Measurements from ENCODE around the gene U2AF2. TPM values are rescaled to one million over a fixed set of nuclear protein-coding genes. Genes with fewer than 3 reads are reported as not detected.

Gene U2AF2
- total RNA-seq, 1 experiment from 2014 or later: 289 TPM

- Histone ChIP-seq H3K27me3 (ENCODE audit: control insufficient read depth, insufficient read depth, low read length) (no peaks in the 10 kb centered on the region), H3K36me3 (replicated peaks; ENCODE audit: control insufficient read depth, insufficient read depth, low read length) (peaks cover 8% of the 10 kb centered on the region), H3K4me3 (ENCODE audit: insufficient read depth, low read depth, low read length) (no peak overlapping the region)
- no peak for DNase-seq
These were observed 22.8 kb downstream of the U2AF2 start for GRCh38 chr19:55677572-55678028.

GRCh38 chr19:55678121-55678671 is 23.4 kb downstream of the U2AF2 start:
- Histone ChIP-seq H3K4me3 (ENCODE audit: insufficient read depth, low read depth, low read length) (no peak overlapping the region), H3K27me3 (ENCODE audit: control insufficient read depth, insufficient read depth, low read length) (no peaks in the 10 kb centered on the region)

DNA sequence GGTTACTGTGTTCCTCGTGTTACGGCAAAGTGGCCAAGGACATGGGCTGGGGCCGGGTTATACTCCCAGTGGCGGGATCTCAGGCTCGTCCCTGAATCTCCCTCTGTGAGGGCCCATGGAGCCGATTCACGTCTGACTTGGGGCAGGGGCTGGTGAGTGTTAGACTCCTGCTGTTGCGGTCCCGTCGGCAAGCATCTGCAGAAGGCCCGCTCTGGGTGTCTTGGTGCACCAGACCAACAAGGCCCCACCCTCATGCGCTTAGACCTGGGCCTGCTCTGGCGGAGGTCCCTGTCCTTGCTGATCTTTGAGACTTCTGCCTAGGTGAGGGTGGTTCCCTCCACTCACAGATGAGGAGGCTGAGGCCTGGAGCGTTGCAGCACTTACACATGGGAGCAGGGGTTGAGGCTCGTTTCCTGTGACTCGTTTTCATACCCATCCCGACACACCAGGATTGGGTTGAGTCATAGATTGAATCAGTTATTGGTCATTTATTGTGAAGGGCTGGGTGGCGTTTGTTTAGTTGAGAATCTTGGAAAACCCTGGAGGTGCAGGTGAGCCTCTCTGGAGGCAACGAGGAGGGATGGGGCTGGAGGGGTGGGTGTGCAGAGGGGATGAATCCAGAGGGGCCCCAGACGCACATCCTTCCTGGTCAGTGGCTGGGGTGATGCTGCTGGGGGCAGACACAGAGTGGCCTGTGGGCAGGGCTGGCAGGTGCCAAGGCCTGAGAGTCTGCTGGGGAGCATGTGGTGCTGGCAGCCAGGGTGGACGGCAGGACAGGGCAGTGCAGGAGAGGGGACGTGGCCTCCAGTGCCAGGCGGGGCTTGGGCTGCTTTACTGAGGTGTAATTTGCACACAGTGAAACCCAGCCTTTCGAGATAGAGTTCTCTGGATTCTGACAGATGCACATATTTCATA is 24.8 kb downstream of the U2AF2 start:
- no peak overlapping the region for H3K4me3 ChIP-seq (ENCODE audit: insufficient read depth, low read depth, low read length)
- peaks cover 8% of the 10 kb centered on the region for H3K36me3 ChIP-seq (replicated peaks; ENCODE audit: control insufficient read depth, insufficient read depth, low read length)
- H3K27me3 ChIP-seq (ENCODE audit: control insufficient read depth, insufficient read depth, low read length): no peaks in the 10 kb centered on the region
- DNase-seq: no peak

More at GRCh38 chr19:55678121-55678671, 23.4 kb downstream of the U2AF2 start:
- DNase-seq: no peak
- H3K36me3 ChIP-seq (replicated peaks; ENCODE audit: control insufficient read depth, insufficient read depth, low read length): peaks cover 8% of the 10 kb centered on the region

DNA sequence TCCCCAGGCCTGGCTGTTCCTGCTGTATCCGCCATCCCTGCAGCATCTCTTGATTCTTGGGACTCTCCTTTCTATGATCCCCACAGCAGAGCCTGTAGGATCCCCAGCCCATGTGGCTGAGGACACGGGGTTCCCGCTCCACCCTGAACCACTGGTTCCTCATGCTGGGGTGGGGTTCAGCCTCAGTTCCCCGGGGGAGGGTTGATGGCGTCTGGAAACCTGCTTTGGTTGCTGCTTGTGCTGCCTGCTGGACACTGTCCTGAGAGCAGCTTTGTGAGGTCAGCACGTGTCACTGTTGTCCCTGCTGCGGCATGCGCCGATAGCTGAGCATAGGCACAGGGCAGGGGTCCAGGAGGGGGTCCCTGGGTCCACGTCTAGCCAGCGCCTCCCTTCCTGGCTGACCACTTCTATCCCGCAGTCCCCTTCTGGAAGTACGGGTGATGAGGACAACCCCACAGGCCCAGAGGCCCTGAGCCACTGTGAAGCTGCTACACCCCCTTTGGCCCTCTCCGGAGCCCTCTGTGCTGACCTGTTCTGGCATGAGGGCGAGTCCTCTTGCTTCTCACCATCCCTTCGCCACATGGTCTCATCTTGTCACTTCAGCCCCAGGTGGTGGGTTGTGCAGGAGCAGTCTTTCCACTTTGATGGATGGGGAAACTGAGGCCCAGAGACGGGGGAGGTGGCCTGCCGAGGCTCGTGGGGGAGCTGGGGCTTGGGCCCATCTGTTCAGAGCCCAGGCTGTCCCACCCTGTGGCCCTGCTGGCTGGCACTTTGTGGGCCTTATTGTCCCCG is 25.7 kb downstream of the U2AF2 start:
- Histone ChIP-seq H3K27me3 (ENCODE audit: control insufficient read depth, insufficient read depth, low read length) (no peaks in the 10 kb centered on the region), H3K36me3 (replicated peaks; ENCODE audit: control insufficient read depth, insufficient read depth, low read length) (peaks cover 8% of the 10 kb centered on the region), H3K4me3 (ENCODE audit: insufficient read depth, low read depth, low read length) (no peak overlapping the region)
- DNase-seq: no peak

- Histone ChIP-seq H3K36me3 (replicated peaks; ENCODE audit: control insufficient read depth, insufficient read depth, low read length) (peaks cover 8% of the 10 kb centered on the region), H3K27me3 (ENCODE audit: control insufficient read depth, insufficient read depth, low read length) (no peaks in the 10 kb centered on the region), H3K4me3 (ENCODE audit: insufficient read depth, low read depth, low read length) (no peak overlapping the region)
- DNase-seq: no peak
These were observed 26.6 kb downstream of the U2AF2 start for GRCh38 chr19:55681131-55682092.

GRCh38 chr19:55683449-55684261 is 28.8 kb downstream of the U2AF2 start:
- H3K27me3 ChIP-seq (ENCODE audit: control insufficient read depth, insufficient read depth, low read length): no peaks in the 10 kb centered on the region
- peaks cover 6% of the 10 kb centered on the region for H3K36me3 ChIP-seq (replicated peaks; ENCODE audit: control insufficient read depth, insufficient read depth, low read length)
- DNase-seq: no peak
- no peak overlapping the region for H3K4me3 ChIP-seq (ENCODE audit: insufficient read depth, low read depth, low read length)

- H3K36me3 ChIP-seq (replicated peaks; ENCODE audit: control insufficient read depth, insufficient read depth, low read length): peaks cover 2% of the 10 kb centered on the region
- DNase-seq: no peak
- no peaks in the 10 kb centered on the region for H3K27me3 ChIP-seq (ENCODE audit: control insufficient read depth, insufficient read depth, low read length)
- H3K4me3 ChIP-seq (ENCODE audit: insufficient read depth, low read depth, low read length): no peak overlapping the region
These were observed 30.3 kb downstream of the U2AF2 start for GRCh38 chr19:55684946-55685681.

DNA sequence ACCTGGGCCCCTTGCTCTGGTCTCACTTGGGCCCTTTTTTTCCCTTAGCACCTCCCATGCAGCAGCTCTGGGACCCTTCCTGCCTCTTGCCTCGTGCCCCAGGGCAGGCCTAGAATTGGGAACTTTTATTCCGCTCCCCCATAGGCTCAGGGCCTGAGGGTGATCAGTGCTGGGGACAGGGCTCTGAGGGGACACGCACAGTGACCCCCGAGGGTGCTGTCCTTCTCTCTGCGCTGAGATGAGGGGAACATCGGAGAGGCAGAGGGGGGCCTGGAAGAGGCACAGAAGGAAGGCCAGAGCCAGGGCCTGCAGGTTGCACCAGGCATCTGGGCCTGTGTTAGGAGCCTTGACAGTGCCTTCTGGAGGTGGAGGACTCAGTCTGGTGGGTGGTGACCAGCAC is 30.9 kb downstream of the U2AF2 start:
- H3K27me3 ChIP-seq (ENCODE audit: control insufficient read depth, insufficient read depth, low read length): no peaks in the 10 kb centered on the region
- DNase-seq: no peak
- H3K4me3 ChIP-seq (ENCODE audit: insufficient read depth, low read depth, low read length): no peak overlapping the region
- peaks cover 3% of the 10 kb centered on the region for H3K36me3 ChIP-seq (replicated peaks; ENCODE audit: control insufficient read depth, insufficient read depth, low read length)

DNA sequence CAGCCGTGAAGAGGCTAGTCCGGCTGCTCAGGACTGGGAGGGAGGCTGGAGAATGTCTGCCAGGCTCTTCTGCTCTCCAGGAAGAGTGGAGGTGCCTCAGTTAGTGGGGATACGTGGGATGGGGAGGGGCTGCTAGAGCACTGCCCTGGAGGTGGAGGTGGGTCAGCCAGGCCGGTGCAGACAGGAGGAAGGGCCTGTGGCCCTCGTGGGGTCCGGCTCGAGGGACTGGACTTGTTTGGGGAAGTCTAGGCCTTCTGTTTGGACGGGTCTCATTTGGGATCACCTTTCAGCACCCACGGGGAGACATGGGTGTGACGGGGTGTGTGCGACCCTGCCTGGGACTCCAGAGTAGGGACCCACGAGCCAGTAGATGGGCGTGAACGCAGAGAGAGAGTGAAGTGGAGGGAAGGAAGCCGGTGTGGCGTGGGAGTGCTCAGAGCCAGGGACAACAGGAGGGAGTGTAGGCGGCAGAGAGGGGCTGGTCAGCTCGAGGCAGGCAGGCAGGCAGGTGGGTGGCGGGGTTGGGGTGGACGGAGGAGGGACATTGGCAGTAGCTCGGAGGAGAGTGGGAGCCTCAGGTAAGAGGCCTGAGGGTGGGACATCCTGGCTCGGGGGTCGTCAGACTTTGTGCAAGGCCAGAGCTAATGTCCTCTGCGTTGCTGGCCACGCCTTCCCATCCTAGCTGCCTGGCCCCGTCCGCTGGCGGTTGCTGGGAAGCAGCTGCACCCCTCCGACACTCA is 31.6 kb downstream of the U2AF2 start:
- no peak for DNase-seq
- Histone ChIP-seq H3K27me3 (ENCODE audit: control insufficient read depth, insufficient read depth, low read length) (no peaks in the 10 kb centered on the region), H3K4me3 (ENCODE audit: insufficient read depth, low read depth, low read length) (no peak overlapping the region), H3K36me3 (replicated peaks; ENCODE audit: control insufficient read depth, insufficient read depth, low read length) (peaks cover 3% of the 10 kb centered on the region)

DNA sequence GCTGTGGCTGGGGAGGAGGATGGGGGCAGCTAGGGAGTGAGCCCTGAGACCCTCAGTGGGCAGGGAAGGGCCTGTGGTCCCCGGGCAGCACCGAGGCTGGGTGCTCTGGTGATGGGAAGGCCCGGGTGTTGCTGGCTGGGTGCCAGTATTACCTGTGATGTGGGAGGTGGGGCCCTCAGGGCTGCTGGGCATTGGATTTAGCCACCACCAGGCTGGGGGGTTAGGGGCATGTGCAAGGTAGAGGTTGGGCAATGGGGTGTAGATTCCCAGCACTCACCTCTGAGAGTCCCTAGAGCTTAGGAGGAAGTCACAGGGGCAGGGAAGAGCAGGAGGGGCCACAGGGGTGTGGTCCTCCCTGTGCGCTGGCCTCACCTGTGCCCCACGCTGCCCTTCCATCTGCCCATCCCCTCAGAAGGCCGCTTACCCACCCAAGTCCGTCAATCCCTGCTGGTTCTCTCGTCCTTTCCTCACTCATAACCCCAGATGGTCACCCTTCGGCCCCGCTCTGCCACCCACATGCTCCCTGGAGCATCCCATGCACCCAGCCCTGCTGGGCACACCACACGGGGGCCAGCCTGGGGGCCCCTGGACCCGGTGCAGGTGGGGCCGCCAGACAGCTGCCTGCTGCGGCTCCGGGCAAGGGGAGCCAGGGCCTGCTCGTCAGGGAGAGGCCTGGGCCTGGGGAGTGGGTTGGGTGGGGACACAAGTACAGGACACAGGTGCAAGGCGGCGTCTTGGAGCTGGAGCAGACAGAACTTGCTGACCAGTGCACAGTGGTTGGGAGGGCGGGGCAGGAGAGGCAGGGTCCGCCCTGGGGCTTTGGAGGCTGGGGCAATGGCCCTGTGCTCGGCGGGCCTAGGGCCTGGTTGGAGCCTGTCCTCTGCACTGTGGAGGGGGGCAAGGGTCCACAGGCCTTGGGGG is 32.7 kb downstream of the U2AF2 start:
- no peak overlapping the region for H3K4me3 ChIP-seq (ENCODE audit: insufficient read depth, low read depth, low read length)
- H3K27me3 ChIP-seq (ENCODE audit: control insufficient read depth, insufficient read depth, low read length): no peaks in the 10 kb centered on the region
- H3K36me3 ChIP-seq (replicated peaks; ENCODE audit: control insufficient read depth, insufficient read depth, low read length): peaks cover 1% of the 10 kb centered on the region
- DNase-seq: no peak

DNA sequence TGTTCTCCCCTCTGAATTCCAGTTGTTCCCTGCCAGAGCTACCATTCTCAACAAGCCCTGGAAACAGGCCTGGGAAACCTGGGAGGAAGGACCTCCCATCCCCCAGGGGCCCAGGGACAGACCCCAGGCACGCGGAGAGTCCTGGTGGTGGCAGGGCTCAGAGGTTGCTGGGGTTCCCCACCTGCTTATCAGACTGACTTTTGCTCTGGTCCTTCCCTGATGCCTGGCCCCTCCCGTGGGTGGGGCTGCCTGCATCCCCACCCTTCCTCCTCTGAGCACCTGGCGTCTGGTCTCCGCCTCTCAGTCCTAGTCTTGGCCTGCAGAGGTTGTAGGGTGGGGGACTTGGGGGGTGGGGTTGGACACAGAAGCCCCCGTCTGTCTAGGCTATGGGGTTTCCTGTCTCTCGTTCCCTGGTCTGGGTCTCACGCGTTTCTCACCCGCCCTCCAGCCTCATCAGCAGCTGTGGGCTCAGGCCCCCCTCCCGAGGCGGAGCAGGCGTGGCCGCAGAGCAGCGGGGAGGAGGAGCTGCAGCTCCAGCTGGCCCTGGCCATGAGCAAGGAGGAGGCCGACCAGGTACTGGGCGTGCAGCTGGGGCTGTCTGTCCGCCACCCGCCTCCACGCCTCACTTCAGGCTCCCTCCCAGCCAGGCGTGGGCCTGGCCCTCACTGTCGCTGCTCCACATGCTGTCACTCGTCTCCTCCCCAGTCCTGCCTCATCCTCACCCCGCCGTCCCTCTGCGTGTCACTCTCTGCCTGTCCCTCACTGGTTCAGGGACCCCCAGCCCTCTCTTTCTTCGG is 33.8 kb downstream of the U2AF2 start:
- H3K27me3 ChIP-seq (ENCODE audit: control insufficient read depth, insufficient read depth, low read length): no peaks in the 10 kb centered on the region
- H3K4me3 ChIP-seq (ENCODE audit: insufficient read depth, low read depth, low read length): no peak overlapping the region
- H3K36me3 ChIP-seq (replicated peaks; ENCODE audit: control insufficient read depth, insufficient read depth, low read length): peaks cover 2% of the 10 kb centered on the region
- peak; percentile 75 for DNase-seq

All from H7 (cell line).